Psoas muscle (tissue), 8 donors: ENCODE measurements around the gene STAG2. TPM values are rescaled to one million over a fixed set of nuclear protein-coding genes. Genes with fewer than 3 reads are reported as not detected.

Experiments
- ATAC-seq, 4 donors: fragments of 200-7000 bp; cut with Tn5 transposase; one replicate each; pipeline ENCODE4 v1.9.1; 2020; ENCODE audit warnings: moderate library complexity in 3 of 4, mild to moderate bottlenecking in 2 of 4
- DNase-seq, 2 donors: peaks; one replicate each; pipeline ENCODE4 v3.0.0-alpha.2; 2020
- H3K27ac ChIP-seq: fragments of 200-600 bp; one replicate; pipeline ENCODE4 v1.8.0; 2022
- H3K27me3 ChIP-seq, 3 donors: fragments of 200-600 bp in 1 of 3; one replicate each; pipeline versions ENCODE4 v1.6.1 to v1.8.0; 2013 to 2022; ENCODE audit warnings: low read length in 2 of 3, mild to moderate bottlenecking in 2 of 3, moderate library complexity in 1 of 3; ENCODE audit not compliant: insufficient read depth in 3 of 3
- H3K36me3 ChIP-seq, 2 donors: fragments of 200-600 bp in 1 of 2; one replicate each; pipeline versions ENCODE4 v1.6.1 to v1.8.0; 2013 to 2022; ENCODE audit warnings: low read depth in 1 of 2, mild to moderate bottlenecking in 1 of 2, moderate library complexity in 1 of 2; ENCODE audit not compliant: insufficient read depth in 1 of 2
- H3K4me1 ChIP-seq: fragments of 200-600 bp; one replicate; pipeline ENCODE4 v1.8.0; 2022
- H3K4me3 ChIP-seq: fragments of 200-600 bp; one replicate; pipeline ENCODE4 v1.8.0; 2022; ENCODE audit warnings: mild to moderate bottlenecking
- H3K9me3 ChIP-seq: fragments of 200-600 bp; one replicate; pipeline ENCODE4 v1.8.0; 2022
- CTCF ChIP-seq: fragments of 200-600 bp; IDR thresholded peaks from one replicate; pipeline ENCODE4 v1.8.0; 2022; ENCODE audit warnings: antibody characterized with exemption
- WGBS, 3 donors: extraction: QIAGEN DNeasy Blood & Tissue Kit; methylation state at CpG; one replicate each; pipeline versions ENCODE4 v1.1.6 to v1.1.7; 2013; 5-methylcytosine and 5-hydroxymethylcytosine counted together
- intact Hi-C, 2 donors: fragments of 100-400 bp; cut with DNase I; formaldehyde crosslinking; loops; one replicate each; pipeline versions ENCODE4 v1.11.0 to v1.14.2; 2022
- polyA plus RNA-seq, 3 donors: library from polyadenylated mRNA; stranded (reverse); fragments of 200-250 nt; gene quantifications; one replicate each; pipeline ENCODE4 v1.2.3, GENCODE V29; 2013
- total RNA-seq, 4 donors: library from RNA; stranded (reverse); fragmentation: NEBNext Ultra II Directional in 2 of 4; extraction: Animal tissue kit (Norgen Biotek cat#: 25700) in 2 of 4; gene quantifications; one replicate each; pipeline versions ENCODE4 v1.2.1 to v1.2.4, GENCODE V29; 2021 to 2023
- donor health status: healthy with polysubstance abuse.
- donor health status: DM: no; HTN: no; CAD: no; lungs with moderate emphysema.
- donor health status: Bipolar disorder and iron deficiency.
- donor health status: healthy.
- donor health status: DM: yes; HTN: yes; CAD: no.
- donor health status: DM: no; HTN: no; CAD: no.
- donor health status: DM: no; HTN: no; CAD: no.
- donor health status: DM: yes; HTN: yes; CAD: no.

Gene STAG2
- total and polyA plus RNA-seq, 7 donors: 9.5 to 46.7 (median 36.3) TPM

DNA sequence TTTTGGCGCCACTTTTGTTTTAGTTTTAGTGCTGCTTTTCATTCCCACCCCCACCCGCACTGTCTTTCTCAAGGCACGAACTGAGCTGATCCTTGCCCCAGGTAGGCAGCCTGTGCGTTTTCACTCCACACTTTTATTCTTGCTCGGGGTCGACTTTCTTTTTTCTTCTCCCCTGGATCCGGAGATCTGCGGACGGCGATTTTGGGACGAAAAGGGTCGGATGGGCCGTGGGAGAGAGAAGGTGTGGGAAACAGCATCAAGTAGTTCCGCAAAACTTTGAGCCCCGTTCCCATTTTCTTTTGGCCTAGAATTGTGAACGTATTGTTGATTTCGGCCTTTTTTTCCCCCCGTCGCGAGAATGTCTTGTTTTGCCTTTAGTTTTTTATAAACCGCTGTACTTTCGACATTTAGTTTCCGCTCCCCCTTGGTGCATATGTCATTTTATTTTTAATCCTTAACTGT, 531 bp downstream of the STAG2 start:
- DNase-seq: no peak
- no peak for TF ChIP-seq CTCF
- H3K4me3 ChIP-seq: peak overlapping the region; percentile 80
- no peaks in the 10 kb centered on the region for H3K36me3 ChIP-seq
- H3K27me3 ChIP-seq: no peaks in the 10 kb centered on the region
- 0 to 30% (median 0%) methylated on average over 16 to 23 of the region's 23 CpGs for WGBS, 3 donors
- no peaks in the 10 kb centered on the region for H3K9me3 ChIP-seq
- H3K4me1 ChIP-seq: peaks cover 7% of the 10 kb centered on the region
- no peak for ATAC-seq
- intact Hi-C loops: loop anchor here in 1 of 2 donors (5.0 to 10.0 kb wide), 3 partner anchors 60 to 135 kb away; no protein-coding TSS in a partner anchor
- H3K27ac ChIP-seq: peak overlapping the region; percentile 95

DNA sequence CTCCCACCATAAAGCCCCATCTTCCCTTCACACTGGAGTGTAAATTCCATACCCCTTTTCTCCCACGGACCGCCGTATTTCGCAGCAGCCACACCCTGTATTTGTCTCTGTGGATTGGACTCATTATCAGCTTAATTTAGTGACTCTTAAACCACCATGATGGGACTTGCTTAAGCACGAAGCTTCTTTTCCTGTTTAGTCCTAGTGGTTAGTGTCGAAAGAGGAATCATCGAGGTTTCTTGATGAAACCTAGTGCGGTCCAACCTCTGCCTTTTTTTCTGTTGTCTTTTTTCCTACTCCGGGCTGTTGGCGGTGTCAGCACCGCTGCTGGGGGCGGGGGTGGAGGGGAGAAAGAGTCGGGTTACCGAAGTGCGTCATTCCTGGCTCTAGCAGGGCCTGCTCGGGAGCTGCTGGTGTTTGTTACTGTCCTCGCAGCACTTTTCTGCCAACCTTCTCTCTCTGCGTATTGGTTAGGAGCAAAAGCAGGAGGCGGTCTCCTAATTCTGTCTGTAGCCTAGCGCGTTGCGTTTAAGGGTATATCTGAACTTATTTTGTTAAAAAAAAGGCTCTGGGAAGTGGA, 1.4 kb downstream of the STAG2 start:
- 0 to 20% (median 0%) methylated on average over 19 to 22 of the region's 22 CpGs for WGBS, 3 donors
- intact Hi-C loops: loop anchor here in 1 of 2 donors (5.0 to 10.0 kb wide), 3 partner anchors 59 to 134 kb away; no protein-coding TSS in a partner anchor

GRCh38 chrX:123964156-123964834, 2.8 kb downstream of the STAG2 start:
- intact Hi-C loops: loop anchor here in 1 of 2 donors (5.0 to 10.0 kb wide), 3 partner anchors 58 to 133 kb away; no protein-coding TSS in a partner anchor
- H3K9me3 ChIP-seq: no peaks in the 10 kb centered on the region
- H3K4me3 ChIP-seq: peak overlapping the region; percentile 80
- H3K36me3 ChIP-seq: no peaks in the 10 kb centered on the region
- WGBS, 3 donors: 0 to 18% (median 0%) methylated on average over 2 of the region's 2 CpGs
- ATAC-seq: no peak
- no peak for TF ChIP-seq CTCF
- peaks cover 7% of the 10 kb centered on the region for H3K4me1 ChIP-seq
- DNase-seq: no peak
- no peaks in the 10 kb centered on the region for H3K27me3 ChIP-seq
- peak overlapping the region; percentile 95 for H3K27ac ChIP-seq

More for the DNA sequence above, 1.4 kb downstream of the STAG2 start:
- H3K27ac ChIP-seq: peak overlapping the region; percentile 95
- H3K4me1 ChIP-seq: peaks cover 7% of the 10 kb centered on the region
- ATAC-seq (peak; percentile 71 to 84 (median 76)), DNase-seq (peak; percentile 85 to 94)
- peak overlapping the region; percentile 80 for H3K4me3 ChIP-seq
- H3K9me3 ChIP-seq: no peaks in the 10 kb centered on the region
- no peaks in the 10 kb centered on the region for H3K36me3 ChIP-seq
- no peak for TF ChIP-seq CTCF
- no peaks in the 10 kb centered on the region for H3K27me3 ChIP-seq

DNA sequence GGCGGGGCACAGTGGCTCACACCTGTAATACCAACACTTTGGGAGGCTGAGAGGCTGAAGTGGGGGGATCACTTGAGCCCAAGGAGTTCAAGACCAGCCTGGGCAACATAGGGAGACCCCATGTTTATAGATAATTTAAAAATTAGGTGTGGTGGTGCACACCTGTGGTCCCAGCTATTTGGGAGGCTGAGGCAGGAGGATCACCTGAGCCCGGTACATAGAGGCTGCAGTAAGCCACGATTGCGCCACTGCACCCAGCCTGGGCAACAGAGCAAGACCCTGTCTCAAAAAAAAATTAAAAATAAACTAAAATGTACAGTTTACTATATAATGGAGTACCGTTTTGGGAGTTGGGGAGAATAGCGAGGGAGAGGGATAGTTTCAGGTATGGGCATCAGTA, 4.2 kb downstream of the STAG2 start:
- no peak for DNase-seq
- peaks cover 7% of the 10 kb centered on the region for H3K4me1 ChIP-seq
- no peak for TF ChIP-seq CTCF
- H3K27me3 ChIP-seq: no peaks in the 10 kb centered on the region
- H3K9me3 ChIP-seq: no peaks in the 10 kb centered on the region
- no peak overlapping the region for H3K4me3 ChIP-seq
- no peak overlapping the region for H3K27ac ChIP-seq
- WGBS, 3 donors: 84 to 91% (median 90%) methylated on average over 6 of the region's 6 CpGs
- intact Hi-C loops: loop anchor here in 1 of 2 donors (10.0 kb wide), 1 partner anchor 131 kb away; no protein-coding TSS in a partner anchor
- no peaks in the 10 kb centered on the region for H3K36me3 ChIP-seq
- no peak for ATAC-seq
